DMS114 treated with DMSO at 0.1 percent for 48 hours (cell line): ENCODE results near the gene RP9.
"Not testable (repeated sequence)": the region's sequence is repeated elsewhere in the genome, so short reads cannot be mapped to it uniquely, and the experiment has no call there.

ENCODE experiments used
- DNase-seq: peaks from one replicate; lab custom pipeline; 2025; ENCODE audit not compliant: unreplicated experiment; lab: John Stamatoyannopoulos, UW

Gene RP9

GRCh38 chr7:33107136-33108066 is 1.8 kb downstream of the RP9 start:
- DNase-seq, result peak; percentile 50

- DNase-seq, result no peak
Measured at GRCh38 chr7:33101906-33102305, 7.3 kb downstream of the RP9 start.

DNA sequence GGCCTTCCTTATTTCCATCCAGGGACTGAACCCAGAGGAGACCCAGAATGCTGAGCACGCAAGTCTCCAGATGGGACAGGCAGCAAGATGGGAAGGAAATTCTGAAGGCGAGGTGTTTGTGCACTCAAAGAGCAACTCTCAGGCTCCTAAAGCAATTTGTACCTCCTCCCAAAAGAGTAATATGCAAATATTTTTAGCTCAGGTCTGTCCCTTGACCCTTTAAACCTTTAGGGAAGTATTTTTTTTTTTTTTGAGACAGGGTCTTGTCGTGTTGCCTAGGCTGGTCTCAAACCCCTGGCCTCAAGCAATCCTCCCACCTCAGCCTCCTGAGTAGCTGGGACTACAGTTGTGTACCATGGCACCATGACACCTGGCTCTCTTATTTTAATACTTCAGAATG is 8.4 kb downstream of the RP9 start:
- DNase-seq, result no peak

DNA sequence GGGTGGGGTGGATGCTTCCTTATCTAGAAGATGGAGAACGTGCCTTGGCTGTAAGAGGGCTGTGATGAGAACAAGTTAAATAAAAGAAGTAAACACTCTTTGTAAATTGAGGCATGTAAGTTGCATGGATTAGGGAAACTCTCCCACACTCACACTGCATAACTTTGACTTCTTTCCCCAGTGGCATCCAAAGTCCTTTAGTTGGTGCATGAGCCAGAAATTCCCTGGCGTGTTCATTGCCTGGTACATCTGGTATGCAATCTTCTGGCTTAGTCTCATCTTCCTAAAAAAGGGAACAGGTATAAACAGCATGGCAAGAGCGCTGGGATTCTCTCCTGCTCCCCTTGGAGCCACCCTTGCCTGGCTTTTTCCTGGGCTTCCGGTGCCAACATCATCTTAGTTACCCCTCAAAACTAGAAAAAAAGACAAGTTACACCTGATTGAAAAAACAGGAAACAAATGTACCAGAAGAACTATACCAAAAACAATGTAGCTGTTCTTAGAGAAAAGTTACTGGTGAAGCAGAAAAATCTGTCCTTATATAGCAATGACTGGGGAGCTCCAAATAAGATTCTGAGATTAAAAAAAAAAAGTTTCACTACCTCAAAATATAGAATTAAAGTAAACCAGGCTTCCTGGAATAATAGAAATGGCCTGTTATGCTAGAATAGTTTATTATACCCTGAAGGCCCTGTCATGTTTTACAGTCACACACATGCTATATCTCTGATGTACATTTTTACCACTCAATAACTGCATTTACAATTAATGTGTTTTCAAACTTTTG is 9.9 kb downstream of the RP9 start:
- no peak for DNase-seq

GRCh38 chr7:33094745-33095275 is 14.4 kb downstream of the RP9 start:
- DNase-seq, result not testable (repeated sequence)

GRCh38 chr7:33093266-33093665 is 15.9 kb downstream of the RP9 start:
- DNase-seq, result no peak

DNA sequence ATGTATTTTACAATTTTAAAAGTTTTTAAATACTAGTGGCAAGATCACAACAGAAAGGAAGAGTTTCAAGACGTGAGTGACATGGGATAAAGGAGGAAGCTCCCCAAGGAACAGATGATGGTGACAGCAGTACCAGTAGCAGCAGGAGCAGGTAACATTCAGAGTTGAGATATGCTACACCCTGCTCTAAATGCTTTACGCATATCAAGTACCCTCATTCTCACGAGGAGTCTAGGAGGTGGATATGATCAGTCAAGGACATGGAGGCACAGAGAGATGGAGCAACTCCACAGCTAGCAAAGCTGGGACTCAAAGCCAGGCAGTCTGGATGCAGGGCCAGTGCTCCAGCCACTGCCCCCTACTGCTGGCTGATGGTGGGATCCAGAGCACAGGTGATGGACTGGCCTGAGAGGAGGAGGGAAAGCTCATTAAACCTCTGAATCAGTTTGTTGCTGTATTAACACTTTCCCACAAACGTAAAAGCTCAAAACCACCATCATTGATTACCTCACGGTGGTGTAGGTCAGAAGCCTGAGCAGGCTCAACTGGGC is 17.5 kb downstream of the RP9 start:
- no peak for DNase-seq

GRCh38 chr7:33091111-33091531 is 18.1 kb downstream of the RP9 start:
- DNase-seq, result no peak

DNA sequence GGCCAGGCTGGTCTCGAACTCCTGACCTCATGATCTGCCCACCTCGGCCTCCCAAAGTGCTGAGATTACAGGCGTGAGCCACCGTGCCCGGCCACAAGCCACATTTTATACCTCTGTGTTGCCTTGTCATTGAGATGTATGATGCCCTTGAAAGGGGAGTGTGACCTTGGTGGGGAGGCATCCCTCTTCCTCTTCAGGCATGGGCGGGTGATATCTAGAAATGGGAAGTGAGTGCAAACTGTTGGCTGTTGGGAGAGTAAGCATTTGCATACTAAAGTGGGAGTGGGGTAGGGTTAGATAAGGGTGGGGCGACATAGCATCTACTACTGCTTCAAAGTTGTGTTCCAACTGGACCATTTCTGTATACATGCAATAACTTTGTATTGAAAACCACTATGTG is 20.1 kb downstream of the RP9 start:
- no peak for DNase-seq

DNA sequence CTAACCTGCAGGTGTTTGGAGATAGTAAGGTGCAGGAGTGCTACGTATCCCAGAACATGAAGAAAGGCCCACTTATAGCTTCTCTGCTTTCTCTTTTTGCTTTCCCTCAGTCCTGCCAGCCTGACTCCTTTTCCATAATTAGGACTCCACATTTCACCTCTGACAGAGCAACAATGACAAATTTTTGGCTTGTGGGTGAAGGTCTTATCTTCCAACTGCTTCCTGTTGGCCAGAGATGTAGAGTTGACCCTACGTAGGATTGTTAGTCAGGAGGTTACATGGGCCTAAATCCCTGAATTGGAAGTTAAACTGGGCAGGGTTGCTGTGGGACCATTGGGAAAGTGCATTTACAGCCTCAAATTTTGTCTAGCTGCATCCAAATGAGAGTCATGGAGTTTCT is 21.3 kb downstream of the RP9 start:
- DNase-seq, result no peak

DNA sequence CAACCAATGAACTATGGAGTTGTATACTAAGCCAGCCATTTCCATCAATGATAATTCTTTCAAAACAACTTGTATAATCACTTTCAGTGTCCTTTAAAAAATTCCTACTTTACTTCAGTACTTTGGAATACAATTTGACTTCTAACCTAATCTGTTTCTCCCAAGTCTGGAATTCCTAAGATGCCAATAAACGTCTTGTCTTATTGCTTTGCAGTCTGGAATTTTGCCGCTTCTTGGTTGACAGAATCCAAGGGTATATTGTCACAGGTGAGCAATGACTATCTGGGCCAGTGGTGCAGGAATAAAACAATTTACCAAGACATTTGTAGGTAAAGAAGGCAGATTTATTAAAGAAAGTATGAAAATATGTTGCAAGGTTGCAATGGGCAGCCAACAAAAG is 21.8 kb downstream of the RP9 start:
- no peak for DNase-seq

GRCh38 chr7:33079763-33080690 is 29.2 kb downstream of the RP9 start:
- DNase-seq, result no peak

- DNase-seq, result no peak
Measured at GRCh38 chr7:33079096-33079495, 30.1 kb downstream of the RP9 start.

DNA sequence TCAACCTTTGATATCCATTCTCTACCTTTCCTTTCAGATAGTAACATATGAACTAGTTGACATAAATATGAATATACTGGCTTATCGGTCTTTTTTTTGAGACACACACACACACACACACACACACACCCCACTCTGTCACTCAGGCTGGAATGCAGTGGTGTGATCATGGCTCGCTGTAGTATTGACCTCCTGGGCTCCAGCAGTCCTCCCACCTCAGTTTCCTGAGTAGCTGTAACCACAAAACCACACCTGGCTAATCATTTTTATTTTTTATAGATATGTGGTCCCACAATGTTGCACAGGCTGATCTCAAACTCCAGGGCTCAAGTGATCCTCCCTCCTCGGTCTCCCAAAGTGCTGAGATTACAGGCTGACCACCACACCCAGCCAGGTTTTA is 32.5 kb downstream of the RP9 start:
- DNase-seq, result no peak

DNA sequence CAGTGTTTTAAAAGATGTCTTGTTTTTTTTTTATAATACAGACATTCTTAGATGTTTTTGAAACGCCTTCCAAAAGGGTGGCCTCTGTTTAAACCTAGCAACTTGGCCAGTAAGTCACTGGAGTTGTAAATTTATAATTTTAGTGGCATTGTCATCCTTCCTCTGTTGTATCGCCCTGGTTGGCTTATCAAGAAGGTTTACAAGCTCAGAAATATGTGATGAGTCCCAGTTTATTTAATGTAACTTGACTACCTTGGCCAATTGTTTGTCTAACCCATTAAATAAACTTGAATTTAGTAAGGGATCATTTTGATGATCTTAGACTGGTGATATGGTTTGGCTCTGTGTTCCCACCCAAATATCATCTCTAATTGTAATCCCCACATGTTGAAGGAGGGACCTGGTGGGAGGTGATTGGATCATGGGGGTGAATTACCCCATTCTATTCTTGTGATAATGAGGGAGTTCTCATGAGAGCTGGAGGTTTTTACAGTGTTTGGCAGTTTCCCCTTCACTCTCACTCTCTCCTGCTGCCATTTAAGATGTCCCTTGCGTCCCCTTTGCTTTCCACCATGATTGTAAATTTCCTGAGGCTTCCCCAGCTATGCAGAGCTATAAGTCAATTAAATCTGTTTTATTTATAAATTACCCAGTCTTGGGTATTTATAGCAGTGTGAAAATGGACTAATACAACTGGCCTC is 33.2 kb downstream of the RP9 start:
- DNase-seq, result no peak

- no peak for DNase-seq
Measured at GRCh38 chr7:33073243-33073642, 36.0 kb downstream of the RP9 start.

- DNase-seq, result no peak
Measured at GRCh38 chr7:33072471-33072870, 36.7 kb downstream of the RP9 start.

- no peak for DNase-seq
Measured at GRCh38 chr7:33070831-33071230, 38.4 kb downstream of the RP9 start.

- no peak for DNase-seq
Measured at GRCh38 chr7:33070277-33070676, 38.9 kb downstream of the RP9 start.

GRCh38 chr7:33067921-33068320 is 41.3 kb downstream of the RP9 start:
- DNase-seq, result no peak
